Thymus (tissue), 11 donors: ENCODE data around the gene PON2. TPM values are rescaled to one million over a fixed set of nuclear protein-coding genes. Genes with fewer than 3 reads are reported as not detected.

Source experiments
- DNase-seq, 9 donors: peaks; one replicate each; pipeline ENCODE4 v3.0.0-alpha.2; 2013; ENCODE audit warnings: low spot score in 9 of 9, low read depth in 6 of 9, missing footprints in 1 of 9
- H3K27ac ChIP-seq, 2 donors: one replicate each; pipeline ENCODE4 v1.5.1; 2013; ENCODE audit warnings: control low read depth in 1 of 2, low read depth in 1 of 2, low read length in 1 of 2, mild to moderate bottlenecking in 1 of 2, moderate library complexity in 1 of 2
- H3K27me3 ChIP-seq, 2 donors: one replicate each; pipeline ENCODE4 v1.5.1; 2013; ENCODE audit warnings: low read length in 1 of 2; ENCODE audit not compliant: control insufficient read depth in 2 of 2, insufficient read depth in 1 of 2
- H3K36me3 ChIP-seq, 2 donors: one replicate each; pipeline ENCODE4 v1.5.1; 2013; ENCODE audit warnings: low read length in 1 of 2, mild to moderate bottlenecking in 1 of 2, moderate library complexity in 1 of 2; ENCODE audit not compliant: control insufficient read depth in 2 of 2, insufficient read depth in 2 of 2
- H3K4me1 ChIP-seq, 2 donors: one replicate each; pipeline ENCODE4 v1.5.1; 2013; ENCODE audit warnings: low read length in 2 of 2; ENCODE audit not compliant: control insufficient read depth in 2 of 2, insufficient read depth in 2 of 2
- H3K4me3 ChIP-seq, 2 donors: one replicate each; pipeline ENCODE4 v1.5.1; 2013; ENCODE audit warnings: low read length in 2 of 2, control low read depth in 1 of 2, mild to moderate bottlenecking in 1 of 2
- H3K9me3 ChIP-seq, 2 donors: one replicate each; pipeline ENCODE4 v1.5.1; 2013; ENCODE audit warnings: low read length in 1 of 2, mild to moderate bottlenecking in 1 of 2; ENCODE audit not compliant: control insufficient read depth in 2 of 2, insufficient read depth in 1 of 2
- WGBS: extraction: QIAGEN DNeasy Blood & Tissue Kit; methylation state at CpG from one replicate; pipeline ENCODE4 v1.1.7; 2013; 5-methylcytosine and 5-hydroxymethylcytosine counted together
- polyA plus RNA-seq: library from polyadenylated mRNA; stranded (reverse); fragments of 200-250 nt; gene quantifications from one replicate; pipeline ENCODE4 v1.2.3, GENCODE V29; 2013
- total RNA-seq: library from RNA; stranded (reverse); fragments of 120-200 nt; gene quantifications from one replicate; pipeline ENCODE4 v1.2.4, GENCODE V29; 2013
- donor health status: healthy.

The PON2 gene
- total and polyA plus RNA-seq, 2 donors: 21.6 to 59.0 TPM

DNA sequence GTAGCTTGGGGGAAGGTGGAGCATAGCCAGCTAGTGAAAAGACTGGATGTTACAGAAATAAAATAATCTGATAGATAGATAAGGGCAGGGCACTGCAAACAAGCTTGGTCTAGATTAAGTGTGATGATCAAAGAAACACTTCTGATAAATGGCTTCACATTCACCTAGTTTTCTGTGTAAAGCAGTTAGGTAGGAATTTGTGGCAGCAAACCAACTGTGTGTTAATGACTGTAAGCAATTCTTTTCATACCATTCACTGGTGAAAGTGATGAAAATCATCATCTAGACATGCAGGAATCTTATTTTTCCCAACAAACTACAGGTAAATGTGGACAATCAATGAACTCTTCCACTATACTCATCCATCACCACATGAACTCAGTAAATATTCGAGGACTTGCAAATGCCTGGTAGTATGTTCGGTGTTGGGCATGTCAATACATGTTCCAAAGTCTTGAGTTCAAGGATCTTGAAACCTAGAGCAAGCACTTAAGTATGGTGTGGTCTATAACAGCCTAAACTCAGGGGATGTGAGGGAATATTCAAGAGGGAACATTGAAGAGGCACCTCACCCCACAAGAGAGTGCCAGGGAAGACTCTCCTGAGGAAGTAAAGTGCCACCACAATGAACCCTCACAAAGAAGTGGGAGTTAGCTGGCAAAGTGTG, 59.1 kb downstream of the PON2 start:
- 95% methylated on average over 2 of the region's 2 CpGs for WGBS
- Histone ChIP-seq H3K27ac (no peak overlapping the region), H3K4me3 (no peak overlapping the region)

DNA sequence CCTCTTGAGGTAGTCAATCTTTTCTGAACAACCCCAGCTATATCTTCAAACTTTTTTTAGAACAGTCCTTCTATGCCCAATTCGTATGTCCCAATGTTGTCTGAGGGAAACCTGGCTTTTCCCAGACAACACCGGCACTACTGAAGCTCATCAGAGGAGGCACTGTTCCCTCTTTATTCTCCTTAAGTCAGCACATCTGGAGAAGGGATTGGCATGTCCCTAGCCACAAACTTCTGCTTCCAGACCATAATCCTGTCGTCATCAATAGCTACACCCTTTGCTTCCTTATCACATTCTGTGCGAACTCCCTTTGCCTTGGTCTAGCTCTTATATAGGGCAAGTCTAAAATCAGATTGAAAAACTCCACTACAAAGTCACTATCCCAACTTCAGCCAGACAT, 61.5 kb downstream of the PON2 start:
- Histone ChIP-seq H3K9me3 (peaks cover 0 to 9% of the 10 kb centered on the region in 2 donors), H3K27ac (no peak overlapping the region), H3K36me3 (no peaks in the 10 kb centered on the region), H3K4me1 (no peaks in the 10 kb centered on the region), H3K4me3 (no peak overlapping the region), H3K27me3 (no peaks in the 10 kb centered on the region)
- DNase-seq: no peak
- WGBS: 95% methylated on average over 4 of the region's 4 CpGs

More for the DNA sequence above, 59.1 kb downstream of the PON2 start:
- Histone ChIP-seq H3K9me3 (peaks cover 0 to 15% of the 10 kb centered on the region in 2 donors), H3K27me3 (no peaks in the 10 kb centered on the region), H3K36me3 (no peaks in the 10 kb centered on the region), H3K4me1 (no peaks in the 10 kb centered on the region)
- no peak for DNase-seq

DNA sequence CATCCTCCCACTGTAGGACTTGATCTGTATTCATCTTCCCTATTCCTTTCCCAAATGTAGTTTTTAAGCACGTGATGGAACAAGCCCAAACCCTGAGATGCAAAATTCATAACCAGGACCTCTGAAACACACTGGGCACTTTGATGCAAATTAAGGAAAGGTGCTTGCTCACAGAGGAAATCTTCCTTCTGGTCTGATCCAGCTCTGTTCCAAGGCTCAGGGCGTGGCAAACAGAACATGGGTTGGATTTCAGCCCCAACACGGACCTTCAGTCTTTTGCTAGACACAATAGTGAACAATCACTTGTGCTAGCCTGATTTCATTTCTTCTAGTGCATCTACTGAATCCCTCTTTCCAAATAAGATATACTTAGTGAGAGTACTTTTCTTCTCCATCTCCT, 66.6 kb downstream of the PON2 start:
- no peak for DNase-seq
- Histone ChIP-seq H3K4me1 (no peaks in the 10 kb centered on the region), H3K27ac (no peak overlapping the region), H3K4me3 (no peak overlapping the region), H3K36me3 (no peaks in the 10 kb centered on the region), H3K9me3 (no peaks in the 10 kb centered on the region), H3K27me3 (no peaks in the 10 kb centered on the region)
- 94% methylated on average over 3 of the region's 3 CpGs for WGBS

DNA sequence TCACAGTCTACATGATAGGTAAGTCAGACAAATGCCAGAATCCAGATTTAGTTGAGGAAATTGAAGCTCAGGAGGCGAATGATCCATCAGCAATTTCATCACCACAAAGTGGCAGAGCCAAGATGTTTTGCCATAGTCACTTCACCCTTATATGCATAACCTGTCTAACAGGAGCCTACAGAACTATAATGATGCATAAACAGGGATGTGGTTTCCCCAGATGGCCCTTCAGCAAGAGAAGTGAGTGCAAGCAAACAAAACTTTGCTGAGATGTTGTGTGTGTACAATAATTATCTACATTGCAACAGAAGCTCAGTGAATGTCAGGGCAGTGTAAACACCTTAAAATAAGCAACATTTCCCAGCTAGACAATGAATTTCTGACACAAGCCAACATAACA, 67.2 kb downstream of the PON2 start:
- 96% methylated on average over 1 of the region's 1 CpG for WGBS
- Histone ChIP-seq H3K9me3 (no peaks in the 10 kb centered on the region), H3K27ac (no peak overlapping the region), H3K36me3 (no peaks in the 10 kb centered on the region), H3K27me3 (no peaks in the 10 kb centered on the region), H3K4me3 (no peak overlapping the region), H3K4me1 (no peaks in the 10 kb centered on the region)
- no peak for DNase-seq

DNA sequence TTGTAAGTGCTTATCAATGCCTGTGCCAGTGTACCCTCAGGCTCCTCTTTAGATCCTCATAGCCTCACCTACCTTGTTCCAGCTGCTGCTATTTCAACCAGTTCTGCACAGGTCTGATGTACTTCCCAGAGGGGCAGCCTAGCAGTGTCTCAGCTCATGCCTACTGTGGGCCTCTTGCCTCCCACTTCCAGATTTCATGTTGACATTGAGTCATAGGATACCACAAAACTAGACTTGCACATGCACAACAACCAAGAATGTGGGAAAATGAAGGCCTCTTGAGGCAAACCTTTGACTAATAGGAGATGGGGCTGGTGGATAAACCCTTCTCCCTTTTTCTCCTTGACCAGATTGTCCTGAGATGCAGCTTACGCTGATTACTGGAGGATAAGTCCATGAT, 69.7 kb downstream of the PON2 start:
- Histone ChIP-seq H3K27me3 (no peaks in the 10 kb centered on the region), H3K9me3 (no peaks in the 10 kb centered on the region), H3K4me1 (no peaks in the 10 kb centered on the region), H3K4me3 (no peak overlapping the region), H3K27ac (no peak overlapping the region), H3K36me3 (no peaks in the 10 kb centered on the region)
- DNase-seq: no peak
- WGBS: 97% methylated on average over 1 of the region's 1 CpG

DNA sequence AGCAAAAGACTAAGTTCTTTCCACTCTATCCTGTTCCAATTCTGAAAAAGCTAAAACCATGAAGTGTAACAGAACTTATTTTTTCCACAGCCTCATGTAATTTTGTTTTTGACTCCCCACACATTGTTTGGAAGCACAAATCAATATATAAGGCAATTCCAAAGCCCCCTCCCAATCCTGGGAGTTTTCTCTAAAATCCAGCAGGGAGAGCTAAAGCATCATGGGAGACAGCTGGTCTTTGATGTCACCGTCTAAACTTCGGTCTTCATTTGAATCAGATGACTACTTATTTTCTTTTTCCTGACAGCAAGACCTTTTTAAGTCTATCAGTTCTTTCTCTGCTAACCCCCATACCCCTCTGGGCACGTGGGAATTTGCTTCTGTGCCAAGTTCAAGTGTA, 77.2 kb downstream of the PON2 start:
- Histone ChIP-seq H3K27me3 (no peaks in the 10 kb centered on the region), H3K9me3 (no peaks in the 10 kb centered on the region), H3K4me1 (no peaks in the 10 kb centered on the region), H3K4me3 (no peak overlapping the region), H3K27ac (no peak overlapping the region), H3K36me3 (no peaks in the 10 kb centered on the region)
- no peak for DNase-seq
- 73% methylated on average over 3 of the region's 3 CpGs for WGBS

Other genes starting within 250 kb of the PON2 start
- gene PON1, start 110.5 kb downstream of the PON2 start, total RNA-seq: 11.7 TPM
- gene PON1, start 110.5 kb downstream of the PON2 start, polyA plus RNA-seq: 6.9 TPM
- gene PON3, start 38.7 kb downstream of the PON2 start, total RNA-seq: 3.2 TPM
- 5.5 TPM for gene PON3, start 38.7 kb downstream of the PON2 start, polyA plus RNA-seq
- 0.38 TPM for gene ASB4, start 50.9 kb upstream of the PON2 start, total RNA-seq
- gene ASB4, start 50.9 kb upstream of the PON2 start, polyA plus RNA-seq: 0.98 TPM
- gene PDK4, start 161.5 kb upstream of the PON2 start, total RNA-seq: 4.6 TPM
- gene PDK4, start 161.5 kb upstream of the PON2 start, polyA plus RNA-seq: 153 TPM